SK-N-SH (cell line): ENCODE data around the gene ZNF397. TPM values are rescaled to one million over a fixed set of nuclear protein-coding genes. Genes with fewer than 3 reads are reported as not detected.

Experiments
- CTCF ChIA-PET: fragments of 300-600, 350-600 bp; formaldehyde crosslinking; extraction: SDS; loops from one replicate; lab custom pipeline; 2021; lab: Yijun Ruan, JAX
- POLR2A ChIA-PET: fragments of 350-600 bp; sonication (Branson Sonifier 250); formaldehyde crosslinking; extraction: SDS; loops from one replicate; lab custom pipeline; 2020; ENCODE audit warnings: antibody characterized with exemption, inconsistent platforms; lab: Yijun Ruan, JAX
- DNase-seq: peaks from one replicate; pipeline ENCODE4 v3.0.0; 2012
- H2AFZ ChIP-seq: fragments of 200-600 bp; sonication (generic); 2 replicates; pipeline ENCODE4 v1.8.1; 2016; ENCODE audit warnings: antibody characterized with exemption, mild to moderate bottlenecking, low read depth
- H3F3A ChIP-seq: fragments of 200-600 bp; sonication (generic); replicated peaks from 2 replicates; pipeline ENCODE3; 2016; ENCODE audit warnings: antibody characterized with exemption, mild to moderate bottlenecking; ENCODE audit not compliant: insufficient read depth
- H3K27ac ChIP-seq, 2 experiments: fragments of 200-500 bp in 1 of 2; fragments of 200-600 bp in 1 of 2; sonication (Bioruptor generic) in 1 of 2; sonication (generic), shearing (Covaris generic) in 1 of 2; 2 replicates each; pipeline versions ENCODE4 v1.5.1 to v1.6.1; 2014 to 2016; ENCODE audit warnings: low read depth in 2 of 2, inconsistent platforms in 1 of 2, low read length in 1 of 2, mild to moderate bottlenecking in 1 of 2, mixed read lengths in 1 of 2
- H3K27me3 ChIP-seq: fragments of 200-600 bp; sonication (generic), shearing (Covaris generic); 2 replicates; pipeline ENCODE4 v1.6.1; 2016; ENCODE audit warnings: mixed run types; ENCODE audit not compliant: insufficient read depth
- H3K36me3 ChIP-seq, 2 experiments: fragments of 200-500 bp in 1 of 2; fragments of 200-600 bp in 1 of 2; sonication (Bioruptor generic) in 1 of 2; sonication (generic) in 1 of 2; replicated peaks in 1 of 2; 2 replicates each; pipeline versions ENCODE3 to v1.5.1; 2014 to 2016; ENCODE audit warnings: low read length in 1 of 2, mild to moderate bottlenecking in 1 of 2; ENCODE audit not compliant: insufficient read depth in 2 of 2, control insufficient read depth in 1 of 2
- H3K4me1 ChIP-seq, 2 experiments: fragments of 200-500 bp in 1 of 2; fragments of 200-600 bp in 1 of 2; sonication (Bioruptor generic) in 1 of 2; sonication (generic), shearing (Covaris generic) in 1 of 2; 2 replicates each; pipeline versions ENCODE4 v1.5.1 to v1.6.1; 2014 to 2016; ENCODE audit warnings: low read depth in 1 of 2, low read length in 1 of 2, mixed run types in 1 of 2; ENCODE audit not compliant: insufficient read depth in 2 of 2, control insufficient read depth in 1 of 2
- H3K4me2 ChIP-seq: fragments of 200-600 bp; sonication (generic), shearing (Covaris generic); 2 replicates; pipeline ENCODE4 v1.6.1; 2017; ENCODE audit warnings: mixed run types
- H3K4me3 ChIP-seq, 2 experiments: fragments of 200-500 bp in 1 of 2; fragments of 200-600 bp in 1 of 2; sonication (Bioruptor generic) in 1 of 2; sonication (generic), shearing (Covaris generic) in 1 of 2; 2 replicates each; pipeline versions ENCODE4 v1.5.1 to v1.8.1; 2014 to 2016; ENCODE audit warnings: low read depth in 2 of 2, inconsistent platforms in 1 of 2, low read length in 1 of 2, mild to moderate bottlenecking in 1 of 2, mixed read lengths in 1 of 2, moderate library complexity in 1 of 2
- H3K79me2 ChIP-seq: fragments of 200-600 bp; sonication (generic); 2 replicates; pipeline ENCODE4 v1.8.1; 2017; ENCODE audit warnings: mild to moderate bottlenecking; ENCODE audit not compliant: insufficient read depth
- H3K9ac ChIP-seq: fragments of 200-600 bp; sonication (generic); 2 replicates; pipeline ENCODE4 v1.6.1; 2017; ENCODE audit warnings: mixed run types
- H3K9me2 ChIP-seq: fragments of 200-600 bp; sonication (generic); 2 replicates; pipeline ENCODE4 v1.6.1; 2017; ENCODE audit warnings: mixed run types
- H3K9me3 ChIP-seq: fragments of 200-600 bp; sonication (generic); 2 replicates; pipeline ENCODE4 v1.6.1; 2017; ENCODE audit warnings: mixed run types, mild to moderate bottlenecking, moderate library complexity
- H4K20me1 ChIP-seq: fragments of 200-600 bp; sonication (generic); 2 replicates; pipeline ENCODE4 v1.6.1; 2017; ENCODE audit warnings: mild to moderate bottlenecking, mixed run types; ENCODE audit not compliant: insufficient read depth
- CHD2 ChIP-seq: fragments of 150-350 bp; IDR thresholded peaks from 2 replicates; pipeline ENCODE4 v1.6.1; 2018; ENCODE audit warnings: low read length; ENCODE audit not compliant: partially characterized antibody
- CTCF ChIP-seq: fragments of 200-600 bp; sonication (generic); IDR thresholded peaks from 2 replicates; pipeline ENCODE4 v1.6.1; 2017; ENCODE audit warnings: antibody characterized with exemption, mild to moderate bottlenecking, moderate library complexity
- EP300 ChIP-seq, 2 experiments: IDR thresholded peaks; 2 replicates each; pipeline versions ENCODE4 v1.4.0 to v1.6.1; 2012; ENCODE audit warnings: borderline replicate concordance in 1 of 2, low read depth in 1 of 2, low read length in 1 of 2
- FOSL2 ChIP-seq: IDR thresholded peaks from 2 replicates; pipeline ENCODE4 v1.4.0; 2012; ENCODE audit warnings: low read depth, mild to moderate bottlenecking, moderate library complexity, borderline replicate concordance
- FOXJ3 ChIP-seq: sonication (generic); formaldehyde crosslinking; IDR thresholded peaks from 2 replicates; pipeline ENCODE4 v1.5.1; 2020; ENCODE audit warnings: mild to moderate bottlenecking, missing genetic modification reagents
- GABPA ChIP-seq: IDR thresholded peaks from 2 replicates; pipeline ENCODE4 v1.4.0; 2012; ENCODE audit warnings: low read depth, mild to moderate bottlenecking
- GATA2 ChIP-seq: sonication (generic); formaldehyde crosslinking; IDR thresholded peaks from 2 replicates; pipeline ENCODE4 v1.5.0; 2020; ENCODE audit warnings: mild to moderate bottlenecking, missing genetic modification reagents
- JUND ChIP-seq: IDR thresholded peaks from 2 replicates; pipeline ENCODE4 v1.4.0; 2012
- MAX ChIP-seq: IDR thresholded peaks from 2 replicates; pipeline ENCODE4 v1.4.0; 2012; ENCODE audit warnings: low read depth
- RCOR1 ChIP-seq: fragments of 150-350 bp; IDR thresholded peaks from 2 replicates; pipeline ENCODE4 v1.6.1; 2017; ENCODE audit warnings: antibody characterized with exemption, low read length
- REST ChIP-seq: IDR thresholded peaks from 2 replicates; pipeline ENCODE4 v1.6.1; 2012; ENCODE audit warnings: mild to moderate bottlenecking, low read depth, low read length, moderate library complexity
- TAF1 ChIP-seq: IDR thresholded peaks from 2 replicates; pipeline ENCODE4 v1.6.1; 2012; ENCODE audit warnings: low read depth, mild to moderate bottlenecking, low read length, moderate library complexity, borderline replicate concordance
- TCF12 ChIP-seq: IDR thresholded peaks from 2 replicates; pipeline ENCODE4 v1.4.0; 2012
- TEAD4 ChIP-seq: IDR thresholded peaks from 2 replicates; pipeline ENCODE4 v1.4.0; 2012; ENCODE audit warnings: mild to moderate bottlenecking, borderline replicate concordance; ENCODE audit not compliant: insufficient read depth
- YY1 ChIP-seq: IDR thresholded peaks from 2 replicates; pipeline ENCODE4 v1.4.0; 2012; ENCODE audit warnings: low read depth, mild to moderate bottlenecking
- WGBS: methylation state at CpG from one replicate; pipeline ENCODE4 v1.1.6; 2017; ENCODE audit warnings: low lambda C conversion rate; 5-methylcytosine and 5-hydroxymethylcytosine counted together
- polyA plus RNA-seq, 3 experiments: library from polyadenylated mRNA; depleted of rRNA; stranded (reverse); fragments of >200 nt; gene quantifications; 2 replicates each; pipeline ENCODE4 v1.2.3, GENCODE V29; 2012
- TF ChIP-seq, protein P1 (sequence below): IDR thresholded peaks from 2 replicates; pipeline ENCODE4; 2012

The ZNF397 gene
- polyA plus RNA-seq, 1 of the 3 experiments (the other 2 are of a cell fraction): 4.8 TPM

DNA sequence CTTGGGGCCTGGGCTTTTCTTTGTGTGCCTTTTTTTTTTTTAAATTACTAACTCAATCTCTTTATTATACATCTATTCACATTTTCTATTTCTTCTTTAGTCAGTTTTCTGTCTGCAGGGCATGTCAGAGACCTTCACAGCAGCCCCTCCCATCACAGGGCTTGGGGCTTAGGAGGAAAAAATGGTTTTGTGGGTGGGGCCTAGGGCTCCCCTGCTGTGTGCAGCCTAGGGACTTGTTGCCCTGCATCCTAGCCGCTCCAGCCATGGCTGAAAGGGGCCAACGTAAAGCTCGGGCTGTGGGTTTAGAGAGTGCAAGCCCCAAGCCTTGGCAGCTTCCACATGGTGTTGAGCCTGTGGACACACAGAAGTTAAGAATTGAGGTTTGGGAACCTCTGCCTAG lies 35.4 kb downstream of the ZNF397 start:
- H3K9me3 ChIP-seq: no peaks in the 10 kb centered on the region
- TF ChIP-seq TAF1 (no peak), CTCF (no peak), EP300 (IDR thresholded peaks at IDR 0.05; ENCODE audit: borderline replicate concordance in 1 of 2, low read depth in 1 of 2, low read length in 1 of 2) (no peak), RCOR1 (no peak), GATA2 (CRISPR knock-in tag) (no peak), MAX (no peak), CHD2 (no peak)
- TF ChIP-seq, all 33 proteins: peak for 0
- H3F3A ChIP-seq: no peaks in the 10 kb centered on the region
- ChIA-PET CTCF (interaction anchor here (1.2 kb wide), 1 partner anchor 44 kb away, joined by 3 read pairs; no protein-coding TSS in a partner anchor), POLR2A (no interaction called here)
- H4K20me1 ChIP-seq: no peaks in the 10 kb centered on the region
- H3K9me2 ChIP-seq: no peaks in the 10 kb centered on the region
- no peak overlapping the region for H2AFZ ChIP-seq
- no peak overlapping the region for H3K4me2 ChIP-seq
- H3K79me2 ChIP-seq: no peaks in the 10 kb centered on the region
- H3K9ac ChIP-seq: no peak overlapping the region
- no peak overlapping the region for H3K27ac ChIP-seq
- H3K4me3 ChIP-seq: no peak overlapping the region
- WGBS: 95% methylated on average over 3 of the region's 3 CpGs
- no peak for DNase-seq
- H3K4me1 ChIP-seq: no peaks in the 10 kb centered on the region
- H3K36me3 ChIP-seq: no peaks in the 10 kb centered on the region
- H3K27me3 ChIP-seq: no peaks in the 10 kb centered on the region

GRCh38 chr18:35277633-35278032 lies 36.8 kb downstream of the ZNF397 start:
- Histone ChIP-seq H3K27ac (no peak overlapping the region), H3K9me3 (no peaks in the 10 kb centered on the region), H3K27me3 (no peaks in the 10 kb centered on the region), H3K36me3 (no peaks in the 10 kb centered on the region), H3K9ac (no peak overlapping the region), H3F3A (no peaks in the 10 kb centered on the region), H3K4me3 (no peak overlapping the region), H3K79me2 (no peaks in the 10 kb centered on the region), H3K4me1 (no peaks in the 10 kb centered on the region; a peak in 1 of 4 replicates), H3K4me2 (no peak overlapping the region), H2AFZ (no peak overlapping the region), H4K20me1 (no peaks in the 10 kb centered on the region), H3K9me2 (no peaks in the 10 kb centered on the region)
- ChIA-PET POLR2A (no interaction called here), CTCF (interaction anchor here (1.2 kb wide), 1 partner anchor 46 kb away, joined by 3 read pairs; no protein-coding TSS in a partner anchor)
- DNase-seq: no peak
- TF ChIP-seq CTCF (no peak), CHD2 (no peak), GABPA (no peak), JUND (no peak), FOXJ3 (CRISPR knock-in tag) (no peak), TCF12 (no peak), FOSL2 (no peak), TEAD4 (no peak), REST (no peak), YY1 (no peak), GATA2 (CRISPR knock-in tag) (no peak), RCOR1 (no peak)
- TF ChIP-seq, protein P1, sequence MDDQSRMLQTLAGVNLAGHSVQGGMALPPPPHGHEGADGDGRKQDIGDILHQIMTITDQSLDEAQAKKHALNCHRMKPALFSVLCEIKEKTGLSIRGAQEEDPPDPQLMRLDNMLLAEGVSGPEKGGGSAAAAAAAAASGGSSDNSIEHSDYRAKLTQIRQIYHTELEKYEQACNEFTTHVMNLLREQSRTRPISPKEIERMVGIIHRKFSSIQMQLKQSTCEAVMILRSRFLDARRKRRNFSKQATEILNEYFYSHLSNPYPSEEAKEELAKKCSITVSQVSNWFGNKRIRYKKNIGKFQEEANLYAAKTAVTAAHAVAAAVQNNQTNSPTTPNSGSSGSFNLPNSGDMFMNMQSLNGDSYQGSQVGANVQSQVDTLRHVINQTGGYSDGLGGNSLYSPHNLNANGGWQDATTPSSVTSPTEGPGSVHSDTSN: no peak
